GM12878 (cell line): ENCODE measurements around the gene SON. TPM values are rescaled to one million over a fixed set of nuclear protein-coding genes. Genes with fewer than 3 reads are reported as not detected.

ENCODE experiments used
- ATAC-seq: fragments of 200-7000 bp; cut with Tn5 transposase; 3 replicates; pipeline ENCODE4 v1.9.1; 2020; ENCODE audit warnings: mild to moderate bottlenecking, moderate library complexity
- BruUV-seq: library from RNA; stranded (reverse); fragments of 400-500 nt; replicated peaks from 2 replicates; lab custom pipeline; 2021; lab: Mats Ljungman, UMichigan
- CTCF ChIA-PET: fragments of 300-600 bp; sonication (Branson Sonifier 250); formaldehyde crosslinking; extraction: SDS; loops from one replicate; lab custom pipeline; 2021; ENCODE audit warnings: inconsistent platforms; lab: Yijun Ruan, JAX
- POLR2A ChIA-PET: fragments of 350-600 bp; formaldehyde crosslinking; extraction: SDS; loops from one replicate; lab custom pipeline; 2021; ENCODE audit warnings: inconsistent platforms; lab: Charles Lee
- RAD21 ChIA-PET: fragments of 300-600 bp; sonication (Branson Sonifier 250); formaldehyde crosslinking; loops from one replicate; lab custom pipeline; 2023; ENCODE audit warnings: antibody characterized with exemption; ENCODE audit not compliant: unreplicated experiment; lab: Charles Lee
- SMC1A ChIA-PET: fragments of 300-600 bp; sonication (Branson Sonifier 250); formaldehyde crosslinking; loops from one replicate; lab custom pipeline; 2023; ENCODE audit not compliant: unreplicated experiment, uncharacterized antibody; lab: Charles Lee
- DNase-seq: peaks from one replicate; pipeline ENCODE4 v3.0.0-alpha.2; 2011; ENCODE audit warnings: low read depth, low spot score
- FAIRE-seq: peaks from 3 replicates; lab custom pipeline; 2011; peaks lifted over from hg19 to GRCh38; lab: Jason Lieb, UNC
- H2AFZ ChIP-seq: 2 replicates; pipeline ENCODE4 v1.6.0; 2011; ENCODE audit warnings: low read depth, low read length, control low read depth; ENCODE audit not compliant: control insufficient read depth
- H3K27ac ChIP-seq: 2 replicates; pipeline ENCODE4 v1.5.1; 2011; ENCODE audit warnings: control low read depth; ENCODE audit not compliant: control insufficient read depth, insufficient read depth
- H3K27me3 ChIP-seq, 2 experiments: replicated peaks in 1 of 2; 2 replicates each; pipeline versions ENCODE4 v1.6.0 to v1.6.1; 2011; ENCODE audit warnings: low read length in 1 of 2; ENCODE audit not compliant: control insufficient read depth in 2 of 2, insufficient read depth in 2 of 2
- H3K36me3 ChIP-seq, 2 experiments: 2 replicates each; pipeline ENCODE4 v1.5.1; 2011; ENCODE audit warnings: low read length in 1 of 2; ENCODE audit not compliant: control insufficient read depth in 2 of 2, insufficient read depth in 2 of 2
- H3K4me1 ChIP-seq: 2 replicates; pipeline ENCODE4 v1.6.1; 2011; ENCODE audit warnings: mild to moderate bottlenecking, low read length, moderate library complexity, mixed read lengths; ENCODE audit not compliant: control insufficient read depth, insufficient read depth
- H3K4me2 ChIP-seq: 2 replicates; pipeline ENCODE4 v1.6.0; 2011; ENCODE audit warnings: control low read depth; ENCODE audit not compliant: control insufficient read depth, insufficient read depth
- H3K4me3 ChIP-seq: fragments of 200-600 bp; sonication (generic); 2 replicates; pipeline ENCODE4 v1.5.1; 2016
- H3K79me2 ChIP-seq: 2 replicates; pipeline ENCODE4 v1.6.0; 2011; ENCODE audit warnings: low read length; ENCODE audit not compliant: control insufficient read depth, insufficient read depth
- H3K9ac ChIP-seq: 2 replicates; pipeline ENCODE4 v1.8.0; 2011; ENCODE audit warnings: low read length, control low read depth, mixed read lengths; ENCODE audit not compliant: control insufficient read depth, insufficient read depth
- H3K9me3 ChIP-seq: replicated peaks from 3 replicates; pipeline ENCODE4 v1.5.1; 2011; ENCODE audit warnings: mild to moderate bottlenecking, low read length; ENCODE audit not compliant: control insufficient read depth, insufficient read depth
- H4K20me1 ChIP-seq: 2 replicates; pipeline ENCODE4 v1.6.0; 2011; ENCODE audit not compliant: control insufficient read depth, insufficient read depth
- BHLHE40 ChIP-seq, 2 experiments: fragments of 450-650 bp in 1 of 2; IDR thresholded peaks; 2 replicates each; pipeline ENCODE4 v1.6.1; 2011 to 2017; ENCODE audit warnings: low read depth in 2 of 2, borderline replicate concordance in 1 of 2, improper control_type of control experiment in 1 of 2, low read length in 1 of 2, mild to moderate bottlenecking in 1 of 2
- CREB1 ChIP-seq: IDR thresholded peaks from 2 replicates; pipeline ENCODE4 v1.6.1; 2012; ENCODE audit warnings: low read depth, mild to moderate bottlenecking, inconsistent platforms
- FOXK2 ChIP-seq: fragments of 450-650 bp; IDR thresholded peaks from 2 replicates; pipeline ENCODE4 v1.6.1; 2017; ENCODE audit warnings: mild to moderate bottlenecking, moderate library complexity
- FOXM1 ChIP-seq: IDR thresholded peaks from 2 replicates; pipeline ENCODE4 v1.6.1; 2012; ENCODE audit warnings: low read depth, mild to moderate bottlenecking, inconsistent platforms, low read length, moderate library complexity
- IKZF2 ChIP-seq, 2 experiments: fragments of 450-650 bp; IDR thresholded peaks; 2 replicates each; pipeline ENCODE4 v1.6.1; 2017; ENCODE audit warnings: mild to moderate bottlenecking in 2 of 2, moderate library complexity in 2 of 2
- MYC ChIP-seq: IDR thresholded peaks from 2 replicates; pipeline ENCODE4 v1.6.1; 2011; ENCODE audit warnings: mild to moderate bottlenecking, low read length, moderate library complexity, inconsistent platforms; ENCODE audit not compliant: insufficient read depth, insufficient replicate concordance, insufficient read length, severe bottlenecking
- NKRF ChIP-seq: fragments of 450-650 bp; conservative IDR thresholded peaks from 2 replicates; pipeline ENCODE4 v1.6.1; 2017; ENCODE audit warnings: mild to moderate bottlenecking, moderate library complexity
- NR2C1 ChIP-seq: fragments of 450-650 bp; IDR thresholded peaks from 2 replicates; pipeline ENCODE4 v1.6.1; 2017; ENCODE audit warnings: antibody characterized with exemption, mild to moderate bottlenecking, moderate library complexity
- PAX5 ChIP-seq: IDR thresholded peaks from 2 replicates; pipeline ENCODE4 v1.6.1; 2011; ENCODE audit warnings: low read depth, low read length, borderline replicate concordance
- RAD51 ChIP-seq: fragments of 450-650 bp; IDR thresholded peaks from 2 replicates; pipeline ENCODE4 v1.6.1; 2016; ENCODE audit warnings: moderate library complexity, mild to moderate bottlenecking, inconsistent platforms
- RB1 ChIP-seq: fragments of 450-650 bp; formaldehyde crosslinking; IDR thresholded peaks from 2 replicates; pipeline ENCODE4 v1.6.1; 2017; ENCODE audit warnings: mild to moderate bottlenecking, borderline replicate concordance
- SIX5 ChIP-seq: IDR thresholded peaks from 2 replicates; pipeline ENCODE4 v1.6.1; 2011; ENCODE audit warnings: mild to moderate bottlenecking, low read depth, low read length, moderate library complexity; ENCODE audit not compliant: severe bottlenecking
- USF1 ChIP-seq: IDR thresholded peaks from 2 replicates; pipeline ENCODE4 v1.6.1; 2011; ENCODE audit warnings: borderline replicate concordance, low read depth, mild to moderate bottlenecking, moderate library complexity, mixed read lengths, low read length; ENCODE audit not compliant: insufficient read depth; ENCODE audit errors: extremely low read length
- WRNIP1 ChIP-seq: IDR thresholded peaks from 2 replicates; pipeline ENCODE4 v1.6.1; 2011; ENCODE audit warnings: low read depth, low read length, improper control_type of control experiment, borderline replicate concordance
- WGBS: methylation state at CpG from one replicate; pipeline ENCODE4 v1.1.6; 2016; ENCODE audit warnings: low lambda C conversion rate; ENCODE audit not compliant: insufficient replicate concordance, insufficient coverage; ENCODE audit errors: missing lambda C conversion rate; 5-methylcytosine and 5-hydroxymethylcytosine counted together
- in situ Hi-C: fragments of 300-500 bp; cut with MboI; formaldehyde crosslinking; loops from 9 replicates; pipeline ENCODE4 v1.14.3; 2018; ENCODE audit warnings: mixed read lengths
- intact Hi-C: fragments of 100-400 bp; cut with micrococcal nuclease; formaldehyde crosslinking; loops from one replicate; pipeline ENCODE4 v1.14.2; 2022; ENCODE audit not compliant: unreplicated experiment
- polyA plus RNA-seq, 11 experiments: library from polyadenylated mRNA; depleted of rRNA in 4 of 11; unstranded in 6 of 11; stranded (reverse) in 5 of 11; fragments of >200 nt; fragmentation: Nextera tagmentation in 4 of 11; fragmentation: Illumina TruSeq in 1 of 11; extraction: Ambion mirVana in 4 of 11; extraction: Trizol in 1 of 11; gene quantifications; 1 replicate in 1 of 11; 2 replicates in 10 of 11; pipeline versions ENCODE4 v1.2.1 to v1.2.3, GENCODE V29; 2011 to 2016; ENCODE audit warnings: inconsistent platforms in 2 of 11, missing spikeins in 2 of 11, low read depth in 1 of 11
- total RNA-seq, 4 experiments: library from RNA; depleted of rRNA in 3 of 4; stranded (reverse); fragments of >200 nt in 3 of 4; fragmentation: Illumina TruSeq in 1 of 4; extraction: Trizol in 1 of 4; gene quantifications; 2 replicates each; pipeline versions ENCODE4 v1.2.1 to v1.2.3, GENCODE V29; 2013 to 2021
- TF ChIP-seq, protein P1 (sequence below): fragments of 450-650 bp; IDR thresholded peaks from 2 replicates; pipeline ENCODE4 v1.6.1; 2018; ENCODE audit warnings: borderline replicate concordance, mild to moderate bottlenecking; ENCODE audit not compliant: partially characterized antibody
- TF ChIP-seq, protein P2 (sequence below): fragments of 450-650 bp; IDR thresholded peaks from 2 replicates; pipeline ENCODE4 v1.6.1; 2017; ENCODE audit warnings: antibody characterized with exemption, mild to moderate bottlenecking, moderate library complexity

Gene SON
- total and polyA plus RNA-seq, 10 of the 15 experiments (the other 5 are each of a cell fraction or from before 2014, with no cell fraction given): 95.7 to 788 (median 251) TPM

DNA sequence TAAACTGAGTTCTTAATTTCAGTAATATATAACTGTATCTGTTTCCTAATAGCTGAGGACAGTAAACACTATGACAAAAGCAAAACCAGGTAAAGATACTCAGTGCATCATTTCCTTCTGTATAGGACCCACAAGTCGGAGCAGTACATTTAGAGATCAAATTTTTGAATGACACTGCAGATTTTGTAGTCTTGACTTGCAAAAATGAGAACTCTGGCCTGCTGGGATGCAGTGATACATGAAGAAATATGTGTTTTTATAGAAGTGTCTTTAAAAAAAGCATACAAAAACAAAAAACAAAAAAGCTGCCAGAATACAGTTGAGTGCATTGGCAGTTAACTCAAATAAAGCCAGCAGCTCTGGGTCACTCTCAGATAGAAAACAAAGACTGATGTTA, 19.9 kb upstream of the SON start:
- H3K4me2 ChIP-seq: no peak overlapping the region
- no peak overlapping the region for H2AFZ ChIP-seq
- POLR2A ChIA-PET: no interaction called here
- H3K36me3 ChIP-seq: peaks cover 4 to 36% of the 10 kb centered on the region in 2 experiments
- CTCF ChIA-PET: no interaction called here
- no peaks in the 10 kb centered on the region for H3K79me2 ChIP-seq
- DNase-seq (no peak), FAIRE-seq (no peak), ATAC-seq (no peak)
- SMC1A ChIA-PET: interaction anchor here (0.9 kb wide), 1 partner anchor 9 kb away, joined by 3 read pairs; no protein-coding TSS in a partner anchor
- no peaks in the 10 kb centered on the region for H3K9me3 ChIP-seq
- no peaks in the 10 kb centered on the region for H3K4me1 ChIP-seq
- no peaks in the 10 kb centered on the region for H4K20me1 ChIP-seq
- no peak overlapping the region for H3K27ac ChIP-seq
- WGBS: 36% methylated on average over 1 of the region's 1 CpG
- no peak for TF ChIP-seq PAX5
- no peak for TF ChIP-seq SIX5
- no peak for TF ChIP-seq NKRF
- TF ChIP-seq MYC: no peak
- no peak for TF ChIP-seq RAD51
- no peak for TF ChIP-seq NR2C1
- no peak for TF ChIP-seq USF1
- TF ChIP-seq, protein P1, sequence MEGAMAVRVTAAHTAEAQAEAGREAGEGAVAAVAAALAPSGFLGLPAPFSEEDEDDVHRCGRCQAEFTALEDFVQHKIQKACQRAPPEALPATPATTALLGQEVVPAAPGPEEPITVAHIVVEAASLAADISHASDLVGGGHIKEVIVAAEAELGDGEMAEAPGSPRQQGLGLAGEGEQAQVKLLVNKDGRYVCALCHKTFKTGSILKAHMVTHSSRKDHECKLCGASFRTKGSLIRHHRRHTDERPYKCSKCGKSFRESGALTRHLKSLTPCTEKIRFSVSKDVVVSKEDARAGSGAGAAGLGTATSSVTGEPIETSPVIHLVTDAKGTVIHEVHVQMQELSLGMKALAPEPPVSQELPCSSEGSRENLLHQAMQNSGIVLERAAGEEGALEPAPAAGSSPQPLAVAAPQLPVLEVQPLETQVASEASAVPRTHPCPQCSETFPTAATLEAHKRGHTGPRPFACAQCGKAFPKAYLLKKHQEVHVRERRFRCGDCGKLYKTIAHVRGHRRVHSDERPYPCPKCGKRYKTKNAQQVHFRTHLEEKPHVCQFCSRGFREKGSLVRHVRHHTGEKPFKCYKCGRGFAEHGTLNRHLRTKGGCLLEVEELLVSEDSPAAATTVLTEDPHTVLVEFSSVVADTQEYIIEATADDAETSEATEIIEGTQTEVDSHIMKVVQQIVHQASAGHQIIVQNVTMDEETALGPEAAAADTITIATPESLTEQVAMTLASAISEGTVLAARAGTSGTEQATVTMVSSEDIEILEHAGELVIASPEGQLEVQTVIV: no peak
- no peak for TF ChIP-seq FOXM1
- no peak for TF ChIP-seq CREB1
- TF ChIP-seq BHLHE40 (IDR thresholded peaks at IDR 0.05; ENCODE audit: borderline replicate concordance in 1 of 2, low read depth in 2 of 2, low read length in 1 of 2): no peak
- no peak for TF ChIP-seq RB1
- TF ChIP-seq WRNIP1: no peak
- TF ChIP-seq, protein P2, sequence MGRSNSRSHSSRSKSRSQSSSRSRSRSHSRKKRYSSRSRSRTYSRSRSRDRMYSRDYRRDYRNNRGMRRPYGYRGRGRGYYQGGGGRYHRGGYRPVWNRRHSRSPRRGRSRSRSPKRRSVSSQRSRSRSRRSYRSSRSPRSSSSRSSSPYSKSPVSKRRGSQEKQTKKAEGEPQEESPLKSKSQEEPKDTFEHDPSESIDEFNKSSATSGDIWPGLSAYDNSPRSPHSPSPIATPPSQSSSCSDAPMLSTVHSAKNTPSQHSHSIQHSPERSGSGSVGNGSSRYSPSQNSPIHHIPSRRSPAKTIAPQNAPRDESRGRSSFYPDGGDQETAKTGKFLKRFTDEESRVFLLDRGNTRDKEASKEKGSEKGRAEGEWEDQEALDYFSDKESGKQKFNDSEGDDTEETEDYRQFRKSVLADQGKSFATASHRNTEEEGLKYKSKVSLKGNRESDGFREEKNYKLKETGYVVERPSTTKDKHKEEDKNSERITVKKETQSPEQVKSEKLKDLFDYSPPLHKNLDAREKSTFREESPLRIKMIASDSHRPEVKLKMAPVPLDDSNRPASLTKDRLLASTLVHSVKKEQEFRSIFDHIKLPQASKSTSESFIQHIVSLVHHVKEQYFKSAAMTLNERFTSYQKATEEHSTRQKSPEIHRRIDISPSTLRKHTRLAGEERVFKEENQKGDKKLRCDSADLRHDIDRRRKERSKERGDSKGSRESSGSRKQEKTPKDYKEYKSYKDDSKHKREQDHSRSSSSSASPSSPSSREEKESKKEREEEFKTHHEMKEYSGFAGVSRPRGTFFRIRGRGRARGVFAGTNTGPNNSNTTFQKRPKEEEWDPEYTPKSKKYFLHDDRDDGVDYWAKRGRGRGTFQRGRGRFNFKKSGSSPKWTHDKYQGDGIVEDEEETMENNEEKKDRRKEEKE: no peak
- TF ChIP-seq IKZF2 (IDR thresholded peaks at IDR 0.05): no peak
- no peak for TF ChIP-seq FOXK2
- BruUV-seq: no TSS peak
- RAD21 ChIA-PET: no interaction called here
- no peak overlapping the region for H3K9ac ChIP-seq
- no peak overlapping the region for H3K4me3 ChIP-seq
- intact Hi-C loops (no loop called here), in situ Hi-C loops (no loop called here)
- H3K27me3 ChIP-seq: no peaks in the 10 kb centered on the region
